HUDEP-2 (cell line): ENCODE data around the gene RGS17.
"Not testable (repeated sequence)": the region's sequence is repeated elsewhere in the genome, so short reads cannot be mapped to it uniquely, and the experiment has no call there.

Experiments used
- DNase-seq, 76 experiments: peaks; one replicate each; lab custom pipeline; 2025; ENCODE audit not compliant: unreplicated experiment in 76 of 76; lab: John Stamatoyannopoulos, UW

The RGS17 gene

DNA sequence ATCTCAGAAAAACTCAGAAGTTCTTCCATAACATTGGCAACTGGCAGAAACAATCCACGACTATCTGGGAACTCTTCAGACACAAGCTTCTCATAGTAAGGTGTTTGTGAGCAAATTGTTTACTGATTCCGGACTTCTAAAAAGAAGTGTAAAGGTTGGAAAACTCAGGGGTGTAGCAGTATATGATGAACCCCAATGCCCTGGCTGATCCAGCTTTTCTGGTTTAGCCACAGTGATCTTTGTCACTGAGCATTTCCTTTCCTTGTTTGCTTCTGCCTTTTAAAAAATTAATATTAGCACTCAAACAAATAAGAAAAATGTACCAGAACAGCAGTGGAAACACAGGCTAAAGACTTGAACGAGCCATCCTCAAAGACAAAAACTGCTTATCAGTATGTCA lies 4.9 kb downstream of the RGS17 start:
- no peak for DNase-seq

- DNase-seq, result peak in 2 of 76 experiments; percentile 8 to 25
These were observed 6.0 kb downstream of the RGS17 start for GRCh38 chr6:153125032-153125431.

DNA sequence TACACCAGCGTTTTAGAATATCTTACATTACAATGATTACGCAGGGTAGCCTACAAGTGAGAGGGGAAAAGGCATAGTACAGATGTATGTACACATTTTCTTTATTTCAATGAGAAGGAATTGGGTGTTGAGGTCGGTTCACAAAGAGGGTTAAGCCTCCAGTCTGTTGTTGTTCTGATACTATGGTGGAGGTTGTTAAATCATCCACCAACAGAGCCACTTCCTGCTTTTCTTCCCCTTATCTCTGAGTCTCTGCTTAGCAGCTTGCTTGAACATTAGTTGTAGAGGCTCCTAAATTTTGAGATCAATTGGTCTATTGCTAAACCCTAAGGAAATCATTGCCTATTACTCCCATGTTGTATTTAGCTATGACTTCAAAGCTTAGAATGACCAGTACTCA lies 7.3 kb downstream of the RGS17 start:
- DNase-seq, result peak in 9 of 76 experiments; percentile 10 to 39 (median 16)

DNA sequence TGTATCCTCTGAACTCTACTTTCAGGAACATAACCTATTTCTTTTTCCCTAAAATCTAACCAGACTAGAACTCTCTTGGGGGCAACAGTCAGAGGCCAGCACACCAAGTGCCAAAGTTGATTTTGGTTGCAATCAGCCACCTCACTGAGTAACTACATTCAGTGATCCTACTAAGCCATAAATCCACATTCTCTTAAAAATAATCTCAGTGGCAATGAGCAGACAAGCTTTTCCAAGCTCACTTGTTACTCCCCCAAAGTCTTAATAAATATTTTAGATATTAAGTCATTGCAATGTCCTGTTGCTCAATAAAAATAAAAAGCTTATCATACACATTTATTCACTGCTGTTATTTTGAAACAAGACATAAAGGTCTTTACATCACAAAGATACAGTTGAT lies 9.8 kb downstream of the RGS17 start:
- no peak for DNase-seq

DNA sequence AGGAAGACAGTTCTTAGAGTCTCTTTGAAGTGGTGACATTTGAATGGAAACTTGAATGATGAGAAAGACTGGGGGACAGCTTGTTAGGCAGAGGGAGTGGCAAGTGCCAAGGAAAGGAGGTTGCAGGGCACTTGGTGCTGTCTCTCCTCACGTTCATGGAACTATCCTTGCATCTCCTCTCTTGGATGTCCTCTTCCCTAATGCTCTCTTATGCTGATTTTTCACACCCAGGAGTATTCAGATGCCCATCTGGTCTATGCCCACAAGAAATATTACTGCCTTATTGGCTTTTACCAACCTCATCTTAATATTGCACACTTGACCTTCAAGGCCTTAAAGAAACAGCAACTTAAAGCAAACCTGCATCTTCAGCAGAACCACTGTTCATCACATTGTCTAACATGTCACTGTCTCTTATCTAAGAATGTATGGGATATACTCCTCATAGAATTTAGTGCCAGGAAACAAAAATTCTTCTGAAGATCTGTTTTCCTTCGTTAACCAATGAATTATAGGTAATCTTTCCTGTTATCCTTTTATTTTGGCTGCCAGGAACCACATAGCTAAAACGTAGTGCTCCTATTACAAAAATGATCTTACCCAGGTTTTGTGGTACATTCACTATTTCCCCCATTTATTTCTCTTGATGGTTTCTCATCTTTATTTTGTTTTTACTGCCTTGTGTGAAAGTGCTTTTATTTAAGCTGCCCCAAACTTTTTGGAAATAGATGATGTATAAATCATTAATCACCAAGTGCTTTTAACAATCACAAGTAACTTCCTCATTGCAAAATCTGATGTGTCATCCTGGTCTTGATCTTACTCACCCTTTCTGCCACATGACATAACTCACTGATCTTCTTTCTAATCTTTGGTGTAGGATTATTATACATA lies 12.8 kb downstream of the RGS17 start:
- peak in 1 of 76 experiments; percentile 6 for DNase-seq

DNA sequence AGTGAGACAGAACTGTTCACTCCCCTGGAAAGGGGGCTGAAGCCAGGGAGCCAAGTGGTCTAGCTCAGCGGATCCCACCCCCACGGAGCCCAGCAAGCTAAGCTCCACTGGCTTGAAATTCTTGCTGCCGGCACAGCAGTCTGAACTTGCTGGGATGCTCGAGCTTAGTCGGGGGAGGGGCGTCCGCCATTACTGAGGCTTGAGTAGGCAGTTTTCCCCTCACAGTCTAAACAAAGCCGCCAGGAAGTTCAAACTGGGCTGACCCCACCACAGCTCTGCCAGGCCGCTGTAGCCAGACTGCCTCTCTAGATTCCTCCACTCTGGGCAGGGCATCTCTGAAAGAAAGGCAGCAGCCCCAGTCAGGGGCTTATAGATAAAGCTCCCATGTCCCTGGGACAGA lies 20.0 kb downstream of the RGS17 start:
- not testable (repeated sequence) for DNase-seq

DNA sequence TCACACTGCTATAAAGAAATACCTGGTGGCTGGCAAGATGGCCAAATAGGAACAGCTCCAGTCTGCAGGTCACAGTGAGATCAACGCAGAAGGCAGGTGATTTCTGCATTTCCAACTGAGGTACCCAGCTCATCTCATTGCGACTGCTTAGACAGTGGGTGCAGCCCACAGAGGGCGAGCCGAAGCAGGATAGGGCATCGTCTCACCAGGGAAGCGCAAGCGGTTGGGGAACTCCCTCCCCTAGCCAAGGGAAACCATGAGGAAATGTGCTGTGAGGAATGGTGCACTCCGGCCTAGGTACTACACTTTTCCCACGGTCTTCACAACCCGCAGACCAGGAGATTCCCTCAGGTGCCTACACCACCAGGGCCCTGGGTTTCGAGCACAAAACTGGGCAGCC lies 20.5 kb downstream of the RGS17 start:
- not testable (repeated sequence) for DNase-seq

- no peak for DNase-seq
These were observed 22.8 kb downstream of the RGS17 start for GRCh38 chr6:153108315-153108714.

- DNase-seq, result no peak
These were observed 25.1 kb downstream of the RGS17 start for GRCh38 chr6:153106021-153106420.

DNA sequence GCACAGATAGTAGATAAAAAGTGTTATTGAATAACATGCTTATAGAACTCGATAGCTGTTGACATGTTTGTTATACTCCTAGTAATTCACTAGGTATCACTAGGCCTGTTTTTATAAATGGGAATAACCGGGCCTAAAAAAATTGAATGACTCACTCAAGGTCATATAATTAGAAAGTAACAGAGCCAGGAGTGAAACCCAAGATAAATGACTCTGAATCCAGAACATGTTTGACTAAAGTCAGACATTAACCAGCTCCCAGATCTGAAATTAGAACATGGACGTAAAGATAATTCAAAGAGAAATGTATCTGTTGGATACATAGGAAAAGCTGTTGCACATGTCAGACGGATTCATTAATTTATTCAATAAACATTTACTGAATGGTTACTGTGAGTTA lies 26.9 kb downstream of the RGS17 start:
- no peak for DNase-seq

GRCh38 chr6:153103319-153103655 lies 27.8 kb downstream of the RGS17 start:
- no peak for DNase-seq

DNA sequence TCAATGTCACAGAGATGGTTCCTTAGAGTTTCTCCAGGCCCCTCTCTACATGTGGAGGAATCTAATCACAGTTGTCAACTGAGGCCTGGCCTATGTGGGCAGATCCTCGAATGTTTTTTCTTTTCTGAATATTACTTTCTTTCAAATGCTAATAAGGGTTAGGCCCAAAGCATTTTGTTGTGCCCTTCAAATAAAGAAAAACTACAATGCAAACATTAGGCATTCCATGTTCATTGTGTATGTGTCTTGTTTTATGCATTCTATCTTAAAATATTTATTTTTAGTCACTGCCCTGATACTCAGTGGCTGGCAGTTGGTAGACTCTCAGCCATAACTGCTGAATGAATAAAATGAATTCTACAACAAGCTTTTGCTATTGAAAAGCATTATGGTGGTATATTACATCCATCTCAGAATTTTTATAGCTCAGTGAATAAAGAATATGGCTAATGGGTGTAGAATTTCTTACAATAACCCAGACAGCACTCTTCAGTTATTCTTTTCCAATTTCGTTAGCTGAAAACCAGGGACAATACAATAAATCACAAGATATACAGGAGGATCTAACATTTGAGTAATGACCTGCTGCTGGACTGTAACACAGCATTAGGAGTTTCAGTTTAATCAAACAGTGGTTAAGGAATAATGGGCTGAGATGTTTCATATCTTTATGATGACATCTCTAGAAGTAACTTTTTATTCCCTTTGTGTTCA lies 28.3 kb downstream of the RGS17 start:
- DNase-seq, result no peak

DNA sequence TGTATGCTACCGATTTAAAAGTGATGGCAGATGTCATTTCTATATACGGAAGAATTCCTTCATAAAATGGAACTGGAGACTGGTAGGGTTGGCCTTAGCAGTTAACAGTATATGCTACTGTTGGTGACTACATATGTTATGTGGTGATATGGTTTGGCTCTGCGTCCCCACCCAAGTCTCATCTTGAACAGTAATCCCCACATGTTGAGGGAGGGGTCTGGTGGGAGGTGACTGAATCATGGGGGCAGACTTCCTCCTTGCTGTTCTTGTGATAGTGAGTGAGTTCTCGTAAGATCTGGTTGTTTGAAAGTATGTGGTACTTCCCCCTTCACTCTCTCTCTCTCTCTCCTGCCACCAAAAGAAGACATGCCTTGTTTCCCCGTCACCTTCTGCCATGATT lies 29.6 kb downstream of the RGS17 start:
- DNase-seq, result peak in 55 of 76 experiments; percentile 5 to 89 (median 56)

GRCh38 chr6:153099636-153100035 lies 31.4 kb downstream of the RGS17 start:
- no peak for DNase-seq

DNA sequence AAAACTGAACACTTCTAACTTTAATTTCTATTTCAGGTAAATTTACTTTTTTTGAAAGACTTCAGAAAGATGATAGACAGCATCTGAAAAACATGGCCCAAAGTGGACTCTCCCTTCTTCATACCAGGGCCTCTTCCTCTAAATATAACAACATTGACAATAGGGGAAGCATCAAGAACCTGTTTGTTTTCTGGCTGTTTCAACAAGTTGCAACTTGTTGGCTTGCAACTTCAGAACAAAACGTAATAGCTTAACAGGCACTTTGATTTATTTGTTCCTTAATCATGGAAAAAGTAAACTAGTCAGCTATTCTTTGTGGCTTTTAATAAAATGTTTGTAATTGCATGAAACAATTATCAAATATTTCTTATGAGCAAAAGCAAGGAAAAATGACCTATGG lies 34.3 kb downstream of the RGS17 start:
- no peak for DNase-seq

GRCh38 chr6:153096031-153096430 lies 35.1 kb downstream of the RGS17 start:
- no peak for DNase-seq

GRCh38 chr6:153092082-153093013 lies 38.7 kb downstream of the RGS17 start:
- DNase-seq, result no peak

- no peak for DNase-seq
These were observed 40.7 kb downstream of the RGS17 start for GRCh38 chr6:153090241-153090930.

DNA sequence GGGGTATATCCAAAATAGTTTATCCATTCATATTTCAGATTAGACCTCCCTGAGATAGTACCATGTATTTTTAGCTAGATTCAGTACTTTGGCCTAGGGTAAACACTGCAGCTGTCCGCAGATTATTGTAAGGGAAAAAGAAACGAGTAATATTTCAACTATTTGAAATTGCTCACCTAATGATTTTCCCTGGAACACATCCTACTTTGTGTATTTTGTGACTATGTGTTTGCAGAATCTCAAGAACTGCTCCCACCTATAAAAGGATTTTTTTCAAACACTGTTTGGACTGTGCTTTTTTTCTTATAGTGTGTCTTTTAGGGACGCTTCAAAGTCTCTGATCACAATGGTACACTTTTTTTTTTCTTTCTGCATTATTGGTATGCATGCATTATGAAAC lies 42.3 kb downstream of the RGS17 start:
- no peak for DNase-seq

DNA sequence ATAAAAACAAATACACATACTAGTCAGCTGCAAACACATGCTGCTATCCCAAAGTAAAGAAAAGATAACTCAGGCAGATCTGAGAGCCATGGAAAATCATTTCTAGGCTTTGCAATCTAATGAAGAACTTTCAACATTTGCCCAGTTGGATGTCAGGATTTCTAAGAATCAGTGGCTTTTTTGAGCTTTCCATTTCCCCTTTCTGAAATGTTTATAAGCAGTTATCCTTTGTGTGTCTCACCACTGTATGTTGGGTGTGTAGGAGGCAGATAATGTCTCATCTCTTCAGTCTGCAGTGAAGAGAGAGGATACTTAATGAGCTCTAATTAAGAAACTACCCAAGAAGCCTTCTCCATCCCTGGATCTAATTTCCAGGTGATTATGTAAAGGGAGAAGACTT lies 43.6 kb downstream of the RGS17 start:
- DNase-seq, result no peak
